COLO829 (cell line): ENCODE data around the gene CDC42BPA.
A peak's percentile ranks its signal among the peaks of the same experiment; 100 is the strongest.
"Not testable (repeated sequence)": the region's sequence is repeated elsewhere in the genome, so short reads cannot be mapped to it uniquely, and the experiment has no call there.

Experiments
- DNase-seq: peaks from one replicate; pipeline ENCODE4 v3.0.0; 2012; ENCODE audit warnings: low spot score

Gene CDC42BPA, protein sequence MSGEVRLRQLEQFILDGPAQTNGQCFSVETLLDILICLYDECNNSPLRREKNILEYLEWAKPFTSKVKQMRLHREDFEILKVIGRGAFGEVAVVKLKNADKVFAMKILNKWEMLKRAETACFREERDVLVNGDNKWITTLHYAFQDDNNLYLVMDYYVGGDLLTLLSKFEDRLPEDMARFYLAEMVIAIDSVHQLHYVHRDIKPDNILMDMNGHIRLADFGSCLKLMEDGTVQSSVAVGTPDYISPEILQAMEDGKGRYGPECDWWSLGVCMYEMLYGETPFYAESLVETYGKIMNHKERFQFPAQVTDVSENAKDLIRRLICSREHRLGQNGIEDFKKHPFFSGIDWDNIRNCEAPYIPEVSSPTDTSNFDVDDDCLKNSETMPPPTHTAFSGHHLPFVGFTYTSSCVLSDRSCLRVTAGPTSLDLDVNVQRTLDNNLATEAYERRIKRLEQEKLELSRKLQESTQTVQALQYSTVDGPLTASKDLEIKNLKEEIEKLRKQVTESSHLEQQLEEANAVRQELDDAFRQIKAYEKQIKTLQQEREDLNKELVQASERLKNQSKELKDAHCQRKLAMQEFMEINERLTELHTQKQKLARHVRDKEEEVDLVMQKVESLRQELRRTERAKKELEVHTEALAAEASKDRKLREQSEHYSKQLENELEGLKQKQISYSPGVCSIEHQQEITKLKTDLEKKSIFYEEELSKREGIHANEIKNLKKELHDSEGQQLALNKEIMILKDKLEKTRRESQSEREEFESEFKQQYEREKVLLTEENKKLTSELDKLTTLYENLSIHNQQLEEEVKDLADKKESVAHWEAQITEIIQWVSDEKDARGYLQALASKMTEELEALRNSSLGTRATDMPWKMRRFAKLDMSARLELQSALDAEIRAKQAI (N-terminal part only)

GRCh38 chr1:227318016-227318852, at the start of gene CDC42BPA:
CDC42BPA (minus strand) TSS chr1:227318492; CDS start chr1:227317182, 1,310 bp downstream.
- DNase-seq = peak; percentile 88

- no peak for DNase-seq
Measured at GRCh38 chr1:227368009-227368408, 49.7 kb upstream of the CDC42BPA start.

- DNase-seq = no peak
Measured at GRCh38 chr1:227365473-227366431, 47.5 kb upstream of the CDC42BPA start.

- DNase-seq = no peak
Measured at GRCh38 chr1:227364657-227365056, 46.4 kb upstream of the CDC42BPA start.

- DNase-seq = no peak
Measured at GRCh38 chr1:227363825-227364224, 45.5 kb upstream of the CDC42BPA start.

GRCh38 chr1:227362039-227362438, 43.7 kb upstream of the CDC42BPA start:
- DNase-seq = no peak

DNA sequence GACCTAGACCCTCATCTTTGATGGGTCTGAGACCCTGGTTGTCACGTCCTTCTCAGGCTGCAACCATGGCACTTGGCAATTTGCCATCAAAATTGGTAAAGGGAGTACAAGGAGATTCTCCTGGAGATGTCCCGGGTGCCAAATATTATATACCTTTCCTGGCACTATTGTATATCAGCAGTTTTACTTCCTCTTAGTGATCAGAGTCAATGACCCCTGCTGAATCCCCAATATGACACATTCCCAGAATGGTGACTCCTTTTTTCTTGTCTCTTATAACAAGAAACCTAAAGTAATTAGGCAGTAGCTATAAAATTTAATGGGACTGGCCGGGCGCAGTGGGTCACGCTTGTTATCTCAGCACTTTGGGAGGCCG, 39.6 kb upstream of the CDC42BPA start:
- no peak for DNase-seq

- DNase-seq = peak; percentile 91
Measured at GRCh38 chr1:227357171-227357926, 39.1 kb upstream of the CDC42BPA start.

GRCh38 chr1:227356620-227357146, 38.4 kb upstream of the CDC42BPA start:
- peak; percentile 41 for DNase-seq

GRCh38 chr1:227355542-227356245, 37.4 kb upstream of the CDC42BPA start:
- no peak for DNase-seq

DNA sequence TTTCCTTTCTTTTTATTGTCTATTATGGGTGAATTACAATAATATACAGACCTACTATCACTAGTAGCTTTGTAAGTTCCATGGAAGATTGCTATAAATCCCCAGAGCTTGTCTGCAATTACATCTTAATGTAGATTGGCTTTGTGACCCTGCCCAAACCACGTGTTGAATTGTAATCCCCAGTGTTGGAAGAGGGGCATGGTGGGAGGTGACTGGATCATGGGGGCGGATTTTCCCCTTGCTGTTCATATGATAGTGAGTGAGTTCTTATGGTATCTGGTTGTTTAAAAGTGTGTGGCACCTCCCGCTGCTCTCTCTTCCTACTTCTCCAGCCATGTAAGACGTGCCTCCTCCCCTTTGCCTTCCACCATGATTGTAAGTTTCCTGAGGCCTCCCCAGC, 34.9 kb upstream of the CDC42BPA start:
- DNase-seq = no peak

DNA sequence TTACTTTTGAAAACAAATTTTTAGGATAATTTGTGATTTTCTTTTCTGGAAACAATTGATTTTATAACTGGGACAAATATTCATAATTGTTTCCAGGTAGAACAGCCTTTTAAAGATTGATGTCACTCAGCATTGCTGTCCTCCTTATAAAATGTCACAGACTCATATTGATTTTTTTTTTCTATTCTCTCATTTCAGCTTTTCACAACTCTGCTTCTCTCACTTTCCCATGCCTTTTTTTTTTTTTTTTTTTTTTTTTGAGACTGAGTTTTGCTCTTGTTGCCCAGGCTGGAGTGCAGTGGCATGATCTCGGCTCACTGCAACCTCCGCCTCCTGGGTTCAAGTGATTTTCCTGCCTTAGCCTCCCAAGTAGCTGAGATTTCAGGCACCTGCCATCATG, 33.9 kb upstream of the CDC42BPA start:
- not testable (repeated sequence) for DNase-seq

GRCh38 chr1:227351443-227351842, 33.2 kb upstream of the CDC42BPA start:
- DNase-seq = peak; percentile 59

DNA sequence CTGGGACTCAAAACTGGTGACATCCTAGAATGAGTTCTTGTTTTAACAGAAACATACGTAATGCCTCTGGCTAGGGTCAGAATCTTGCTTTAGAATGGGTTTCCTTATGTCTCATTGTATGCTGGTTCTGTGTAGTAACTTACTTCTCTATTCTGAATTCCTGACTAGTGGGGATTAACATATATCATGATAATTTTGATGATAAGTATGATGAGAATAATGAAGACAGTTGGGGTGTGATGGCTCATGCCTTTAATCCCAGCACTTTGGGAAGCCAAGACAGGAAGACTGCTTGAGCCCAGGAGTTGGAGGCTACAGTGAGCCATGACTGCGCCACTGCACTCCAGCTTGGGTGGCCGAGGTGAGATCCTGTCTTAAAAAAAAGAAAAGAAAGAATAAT, 31.7 kb upstream of the CDC42BPA start:
- DNase-seq = no peak

DNA sequence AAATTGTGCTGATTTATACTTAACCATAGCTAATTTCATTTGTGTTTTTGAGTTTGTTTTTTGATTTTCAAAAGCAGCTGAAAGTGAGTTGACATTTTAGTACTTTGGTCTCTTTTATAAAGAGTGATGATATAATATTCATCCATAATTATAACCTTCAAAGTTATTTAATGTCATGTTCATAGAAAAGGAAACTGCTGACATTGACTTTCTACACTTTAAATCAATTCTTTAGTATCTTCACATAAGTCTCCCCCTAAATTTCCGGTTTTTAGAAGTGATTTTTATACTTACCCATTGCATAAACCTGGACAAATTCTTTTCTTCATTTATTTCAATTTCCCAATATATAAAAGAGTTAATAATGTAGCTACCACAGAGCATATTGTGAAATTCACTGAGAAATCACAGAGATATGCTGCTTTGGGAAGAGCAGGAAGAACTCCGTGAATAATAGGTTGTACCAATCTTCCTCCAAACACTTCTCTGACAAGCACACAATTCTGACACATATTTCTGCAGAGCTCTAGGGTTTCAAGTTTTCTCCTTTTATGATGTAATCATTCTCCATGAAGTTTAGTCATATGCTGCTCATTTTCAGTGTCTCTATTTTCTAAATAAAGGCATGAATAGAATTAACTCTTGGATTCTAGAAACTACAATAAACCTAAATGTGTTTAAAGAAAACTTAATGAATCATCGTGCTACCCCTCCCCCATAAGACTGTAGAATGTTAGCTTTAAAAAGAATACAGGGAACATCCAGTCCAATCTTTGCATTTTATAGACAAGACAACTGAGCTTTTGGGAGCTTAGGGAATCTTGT, 25.6 kb upstream of the CDC42BPA start:
- peak; percentile 62 for DNase-seq

DNA sequence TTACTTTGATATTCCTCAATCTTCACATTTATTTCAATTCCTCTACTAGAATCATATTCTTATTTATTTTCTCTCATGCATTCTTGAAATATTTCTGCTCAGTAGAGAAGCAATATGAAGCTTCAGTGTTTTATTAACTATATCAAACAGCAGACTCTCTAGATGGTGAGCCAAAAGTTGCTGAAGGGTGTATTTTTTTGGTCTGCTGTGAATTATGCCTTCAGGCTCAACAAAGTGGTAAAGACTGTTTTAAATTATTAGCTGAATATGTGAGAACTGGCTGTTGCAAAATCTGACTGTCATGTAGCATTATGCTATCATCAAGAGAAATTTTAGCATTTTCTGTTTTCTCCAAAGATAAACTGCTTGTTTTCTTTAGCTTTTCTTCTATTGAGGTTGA, 24.9 kb upstream of the CDC42BPA start:
- DNase-seq = no peak

- DNase-seq = no peak
Measured at GRCh38 chr1:227342075-227342829, 24.0 kb upstream of the CDC42BPA start.

- not testable (repeated sequence) for DNase-seq
Measured at GRCh38 chr1:227336136-227336535, 17.8 kb upstream of the CDC42BPA start.
